Breast epithelium (tissue), 3 donors: ENCODE results near the gene ARHGEF17.

Experiments
- POLR2A ChIP-seq: fragments of 450-650 bp; IDR thresholded peaks from one replicate; pipeline ENCODE4 v1.6.1; 2016; ENCODE audit warnings: antibody characterized with exemption, mild to moderate bottlenecking, moderate library complexity
- POLR2AphosphoS5 ChIP-seq, 3 donors: sonication (generic); formaldehyde crosslinking; IDR thresholded peaks; one replicate each; pipeline ENCODE4 v1.6.1; 2017; ENCODE audit warnings: antibody characterized with exemption in 3 of 3
- TF ChIP-seq, protein P1 (sequence below), 3 donors: fragments of 450-650 bp; IDR thresholded peaks; one replicate each; pipeline ENCODE4 v1.5.1; 2016 to 2017; ENCODE audit warnings: antibody characterized with exemption in 3 of 3, mild to moderate bottlenecking in 3 of 3, moderate library complexity in 3 of 3

DNA sequence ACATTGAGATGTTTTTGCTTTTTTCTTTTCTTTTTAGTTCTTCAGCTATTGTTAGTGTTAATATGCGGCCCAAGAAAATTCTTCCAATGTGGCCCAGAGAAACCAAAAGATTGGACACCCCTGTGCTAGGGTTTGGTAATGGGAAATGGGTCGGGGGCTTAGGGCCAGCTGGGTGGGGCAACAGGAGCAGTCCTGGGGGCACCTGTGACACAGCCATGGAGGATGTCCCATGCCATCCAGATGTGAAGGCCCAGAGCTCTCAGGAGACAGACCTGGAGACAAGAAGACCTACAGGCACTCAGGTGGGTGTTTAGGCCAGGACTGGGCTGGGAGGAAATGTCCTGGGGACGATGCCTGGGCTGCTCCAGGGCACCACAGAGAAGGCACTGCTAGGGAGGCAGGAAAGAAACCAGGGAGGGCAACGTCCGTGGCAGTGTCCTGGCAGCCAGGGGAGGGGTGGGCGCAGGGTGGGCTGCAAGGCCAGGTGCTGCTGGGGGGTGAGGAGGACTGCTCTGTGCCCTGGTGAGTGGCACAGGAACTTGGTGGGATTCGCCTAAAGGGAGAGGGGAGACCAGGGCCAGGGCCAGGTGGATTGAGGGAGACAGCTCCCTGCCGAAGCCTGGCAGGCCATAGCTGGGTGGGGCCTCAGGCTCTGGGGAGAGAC is 89.5 kb downstream of the ARHGEF17 start:
- TF ChIP-seq, protein P1, sequence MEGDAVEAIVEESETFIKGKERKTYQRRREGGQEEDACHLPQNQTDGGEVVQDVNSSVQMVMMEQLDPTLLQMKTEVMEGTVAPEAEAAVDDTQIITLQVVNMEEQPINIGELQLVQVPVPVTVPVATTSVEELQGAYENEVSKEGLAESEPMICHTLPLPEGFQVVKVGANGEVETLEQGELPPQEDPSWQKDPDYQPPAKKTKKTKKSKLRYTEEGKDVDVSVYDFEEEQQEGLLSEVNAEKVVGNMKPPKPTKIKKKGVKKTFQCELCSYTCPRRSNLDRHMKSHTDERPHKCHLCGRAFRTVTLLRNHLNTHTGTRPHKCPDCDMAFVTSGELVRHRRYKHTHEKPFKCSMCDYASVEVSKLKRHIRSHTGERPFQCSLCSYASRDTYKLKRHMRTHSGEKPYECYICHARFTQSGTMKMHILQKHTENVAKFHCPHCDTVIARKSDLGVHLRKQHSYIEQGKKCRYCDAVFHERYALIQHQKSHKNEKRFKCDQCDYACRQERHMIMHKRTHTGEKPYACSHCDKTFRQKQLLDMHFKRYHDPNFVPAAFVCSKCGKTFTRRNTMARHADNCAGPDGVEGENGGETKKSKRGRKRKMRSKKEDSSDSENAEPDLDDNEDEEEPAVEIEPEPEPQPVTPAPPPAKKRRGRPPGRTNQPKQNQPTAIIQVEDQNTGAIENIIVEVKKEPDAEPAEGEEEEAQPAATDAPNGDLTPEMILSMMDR (IDR thresholded peaks at IDR 0.05), result no peak
- TF ChIP-seq POLR2AphosphoS5 (IDR thresholded peaks at IDR 0.05) (no peak), POLR2A (no peak)
